K562 (cell line): ENCODE results near the gene C3. TPM values are rescaled to one million over a fixed set of nuclear protein-coding genes. Genes with fewer than 3 reads are reported as not detected.

Experiments
- ATF7 ChIP-seq: fragments of 450-650 bp; IDR thresholded peaks from 2 replicates; pipeline ENCODE4 v1.7.1; 2014; ENCODE audit warnings: mild to moderate bottlenecking, moderate library complexity
- CGGBP1 ChIP-seq: fragments of 250-450 bp; sonication (Bioruptor Pico); IDR thresholded peaks from 2 replicates; pipeline ENCODE4 v1.9.0; 2021; ENCODE audit warnings: mild to moderate bottlenecking
- CREM ChIP-seq: IDR thresholded peaks from 2 replicates; pipeline ENCODE4 v1.6.1; 2014; ENCODE audit warnings: antibody characterized with exemption, low read depth
- EP400 ChIP-seq: fragments of 450-650 bp; IDR thresholded peaks from 2 replicates; pipeline ENCODE4 v1.6.1; 2017; ENCODE audit warnings: antibody characterized with exemption, mild to moderate bottlenecking, moderate library complexity
- GTF3C2 ChIP-seq: IDR thresholded peaks from 3 replicates; pipeline ENCODE4 v1.6.1; 2011; ENCODE audit warnings: borderline replicate concordance, mild to moderate bottlenecking, moderate library complexity; ENCODE audit not compliant: insufficient read length; ENCODE audit errors: extremely low read depth
- NCOA2 ChIP-seq, 2 experiments: fragments of 450-650 bp; IDR thresholded peaks; 2 replicates each; pipeline ENCODE4 v1.6.1; 2018; ENCODE audit warnings: mild to moderate bottlenecking in 2 of 2, moderate library complexity in 1 of 2; ENCODE audit not compliant: partially characterized antibody in 2 of 2
- NCOA6 ChIP-seq: fragments of 450-650 bp; IDR thresholded peaks from 2 replicates; pipeline ENCODE4 v1.6.1; 2017; ENCODE audit warnings: mild to moderate bottlenecking
- SP1 ChIP-seq: sonication (generic); formaldehyde crosslinking; IDR thresholded peaks from 2 replicates; pipeline ENCODE4 v1.8.1; 2022; ENCODE audit warnings: mild to moderate bottlenecking, missing genetic modification reagents
- ZBTB7A ChIP-seq: IDR thresholded peaks from 2 replicates; pipeline ENCODE4 v1.6.1; 2011; ENCODE audit warnings: low read depth, mild to moderate bottlenecking, low read length, moderate library complexity, borderline replicate concordance; ENCODE audit not compliant: control insufficient read depth
- ZNF589 ChIP-seq: fragments of 200-800 bp; sonication (Bioruptor generic); IDR thresholded peaks from 2 replicates; pipeline ENCODE4 v1.6.1; 2016; ENCODE audit warnings: low read depth, missing genetic modification characterization, missing compliant biosample characterization
- polyA plus RNA-seq, 8 experiments: library from polyadenylated mRNA; depleted of rRNA in 4 of 8; stranded (reverse) in 5 of 8; unstranded in 3 of 8; fragments of >200 nt; fragmentation: Nextera tagmentation in 2 of 8; fragmentation: Illumina TruSeq in 1 of 8; extraction: Ambion mirVana in 2 of 8; extraction: Trizol in 1 of 8; gene quantifications; 2 replicates each; pipeline versions ENCODE4 v1.2.1 to v1.2.3, GENCODE V29; 2011 to 2014; ENCODE audit warnings: inconsistent platforms in 1 of 8, missing spikeins in 1 of 8
- total RNA-seq, 7 experiments: library from RNA; depleted of rRNA in 6 of 7; stranded (reverse); fragments of >200 nt in 6 of 7; fragmentation: Illumina TruSeq in 2 of 7; extraction: Trizol in 2 of 7; gene quantifications; 2 replicates each; pipeline versions ENCODE4 v1.2.1 to v1.2.3, GENCODE V29; 2011 to 2021; ENCODE audit warnings: low replicate concordance in 1 of 7
- TF ChIP-seq, protein P1 (sequence below): fragments of 450-650 bp; formaldehyde crosslinking; IDR thresholded peaks from 2 replicates; pipeline ENCODE4 v1.4.0; 2022; ENCODE audit warnings: missing genetic modification characterization
- TF ChIP-seq, protein P2 (sequence below): sonication (generic); formaldehyde crosslinking; IDR thresholded peaks from 2 replicates; pipeline ENCODE4 v1.8.1; 2023; ENCODE audit warnings: mild to moderate bottlenecking, missing genetic modification reagents
- TF ChIP-seq, protein P3 (sequence below): sonication (generic); formaldehyde crosslinking; IDR thresholded peaks from 2 replicates; pipeline ENCODE4 v1.8.1; 2023; ENCODE audit warnings: missing genetic modification reagents, mild to moderate bottlenecking, borderline replicate concordance

Gene C3
- total and polyA plus RNA-seq, 9 of the 15 experiments (the other 6 are each of a cell fraction or from before 2014, with no cell fraction given): 0.59 to 10.6 (median 2.2) TPM

DNA sequence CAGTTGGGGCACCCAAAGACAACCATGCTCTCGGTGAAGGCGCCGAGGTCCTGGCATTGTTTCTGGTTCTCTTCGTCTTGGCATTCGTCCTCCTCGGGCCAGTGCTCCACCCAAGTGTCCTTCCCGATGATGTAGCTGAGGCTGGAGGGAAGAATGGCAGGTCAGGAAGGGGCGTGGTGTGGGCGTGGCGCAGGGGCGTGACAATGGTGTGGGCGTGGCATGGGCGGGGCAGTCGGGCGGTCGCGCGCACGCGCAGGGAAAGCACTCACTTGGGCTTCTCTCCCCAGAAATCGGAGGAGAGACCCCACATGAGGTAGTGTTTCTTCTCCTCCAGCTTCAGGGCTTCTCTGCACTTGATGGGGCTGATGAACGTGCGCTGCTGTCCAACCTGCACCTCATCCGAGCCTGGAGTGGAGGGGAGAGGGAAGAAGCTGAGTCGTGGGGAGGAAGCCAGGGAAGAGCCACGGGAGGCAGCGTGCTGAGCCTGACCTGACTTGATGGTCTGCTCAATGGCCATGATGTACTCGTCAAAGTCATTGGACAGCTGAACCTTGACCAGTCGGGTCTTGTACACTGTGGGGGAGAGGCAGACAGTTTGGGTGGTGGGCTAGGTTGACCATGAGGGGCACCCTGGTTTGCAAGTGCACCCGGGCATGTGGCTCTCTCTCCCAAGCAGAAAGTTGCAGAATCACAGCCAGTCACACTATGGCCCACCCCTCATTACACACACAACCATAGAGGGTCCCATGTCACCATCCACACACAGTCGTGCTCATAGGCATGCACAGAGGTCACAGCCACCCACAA is 42.4 kb downstream of the C3 start (continued):
- TF ChIP-seq EP400 (no peak), GTF3C2 (no peak), ATF7 (peak; percentile 49), CREM (peak; percentile 67), CGGBP1 (CRISPR knock-in tag) (no peak), NCOA6 (no peak), ZNF589 (CRISPR knock-in tag) (0 out of 2 replicates have a peak, but pooled peaks have one; percentile 45), ZBTB7A (peak; percentile 29; the same call in 1 of the 2 replicates), NCOA2 (IDR thresholded peaks at IDR 0.05; ENCODE audit: partially characterized antibody in 2 of 2) (no peak), SP1 (CRISPR knock-in tag) (peak; percentile 99)
- TF ChIP-seq, protein P1, sequence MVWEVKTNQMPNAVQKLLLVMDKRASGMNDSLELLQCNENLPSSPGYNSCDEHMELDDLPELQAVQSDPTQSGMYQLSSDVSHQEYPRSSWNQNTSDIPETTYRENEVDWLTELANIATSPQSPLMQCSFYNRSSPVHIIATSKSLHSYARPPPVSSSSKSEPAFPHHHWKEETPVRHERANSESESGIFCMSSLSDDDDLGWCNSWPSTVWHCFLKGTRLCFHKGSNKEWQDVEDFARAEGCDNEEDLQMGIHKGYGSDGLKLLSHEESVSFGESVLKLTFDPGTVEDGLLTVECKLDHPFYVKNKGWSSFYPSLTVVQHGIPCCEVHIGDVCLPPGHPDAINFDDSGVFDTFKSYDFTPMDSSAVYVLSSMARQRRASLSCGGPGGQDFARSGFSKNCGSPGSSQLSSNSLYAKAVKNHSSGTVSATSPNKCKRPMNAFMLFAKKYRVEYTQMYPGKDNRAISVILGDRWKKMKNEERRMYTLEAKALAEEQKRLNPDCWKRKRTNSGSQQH: no peak
- TF ChIP-seq, protein P2, sequence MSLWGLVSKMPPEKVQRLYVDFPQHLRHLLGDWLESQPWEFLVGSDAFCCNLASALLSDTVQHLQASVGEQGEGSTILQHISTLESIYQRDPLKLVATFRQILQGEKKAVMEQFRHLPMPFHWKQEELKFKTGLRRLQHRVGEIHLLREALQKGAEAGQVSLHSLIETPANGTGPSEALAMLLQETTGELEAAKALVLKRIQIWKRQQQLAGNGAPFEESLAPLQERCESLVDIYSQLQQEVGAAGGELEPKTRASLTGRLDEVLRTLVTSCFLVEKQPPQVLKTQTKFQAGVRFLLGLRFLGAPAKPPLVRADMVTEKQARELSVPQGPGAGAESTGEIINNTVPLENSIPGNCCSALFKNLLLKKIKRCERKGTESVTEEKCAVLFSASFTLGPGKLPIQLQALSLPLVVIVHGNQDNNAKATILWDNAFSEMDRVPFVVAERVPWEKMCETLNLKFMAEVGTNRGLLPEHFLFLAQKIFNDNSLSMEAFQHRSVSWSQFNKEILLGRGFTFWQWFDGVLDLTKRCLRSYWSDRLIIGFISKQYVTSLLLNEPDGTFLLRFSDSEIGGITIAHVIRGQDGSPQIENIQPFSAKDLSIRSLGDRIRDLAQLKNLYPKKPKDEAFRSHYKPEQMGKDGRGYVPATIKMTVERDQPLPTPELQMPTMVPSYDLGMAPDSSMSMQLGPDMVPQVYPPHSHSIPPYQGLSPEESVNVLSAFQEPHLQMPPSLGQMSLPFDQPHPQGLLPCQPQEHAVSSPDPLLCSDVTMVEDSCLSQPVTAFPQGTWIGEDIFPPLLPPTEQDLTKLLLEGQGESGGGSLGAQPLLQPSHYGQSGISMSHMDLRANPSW (CRISPR knock-in tag): 0 out of 2 replicates have a peak, but pooled peaks have one; percentile 45
- TF ChIP-seq, protein P3, sequence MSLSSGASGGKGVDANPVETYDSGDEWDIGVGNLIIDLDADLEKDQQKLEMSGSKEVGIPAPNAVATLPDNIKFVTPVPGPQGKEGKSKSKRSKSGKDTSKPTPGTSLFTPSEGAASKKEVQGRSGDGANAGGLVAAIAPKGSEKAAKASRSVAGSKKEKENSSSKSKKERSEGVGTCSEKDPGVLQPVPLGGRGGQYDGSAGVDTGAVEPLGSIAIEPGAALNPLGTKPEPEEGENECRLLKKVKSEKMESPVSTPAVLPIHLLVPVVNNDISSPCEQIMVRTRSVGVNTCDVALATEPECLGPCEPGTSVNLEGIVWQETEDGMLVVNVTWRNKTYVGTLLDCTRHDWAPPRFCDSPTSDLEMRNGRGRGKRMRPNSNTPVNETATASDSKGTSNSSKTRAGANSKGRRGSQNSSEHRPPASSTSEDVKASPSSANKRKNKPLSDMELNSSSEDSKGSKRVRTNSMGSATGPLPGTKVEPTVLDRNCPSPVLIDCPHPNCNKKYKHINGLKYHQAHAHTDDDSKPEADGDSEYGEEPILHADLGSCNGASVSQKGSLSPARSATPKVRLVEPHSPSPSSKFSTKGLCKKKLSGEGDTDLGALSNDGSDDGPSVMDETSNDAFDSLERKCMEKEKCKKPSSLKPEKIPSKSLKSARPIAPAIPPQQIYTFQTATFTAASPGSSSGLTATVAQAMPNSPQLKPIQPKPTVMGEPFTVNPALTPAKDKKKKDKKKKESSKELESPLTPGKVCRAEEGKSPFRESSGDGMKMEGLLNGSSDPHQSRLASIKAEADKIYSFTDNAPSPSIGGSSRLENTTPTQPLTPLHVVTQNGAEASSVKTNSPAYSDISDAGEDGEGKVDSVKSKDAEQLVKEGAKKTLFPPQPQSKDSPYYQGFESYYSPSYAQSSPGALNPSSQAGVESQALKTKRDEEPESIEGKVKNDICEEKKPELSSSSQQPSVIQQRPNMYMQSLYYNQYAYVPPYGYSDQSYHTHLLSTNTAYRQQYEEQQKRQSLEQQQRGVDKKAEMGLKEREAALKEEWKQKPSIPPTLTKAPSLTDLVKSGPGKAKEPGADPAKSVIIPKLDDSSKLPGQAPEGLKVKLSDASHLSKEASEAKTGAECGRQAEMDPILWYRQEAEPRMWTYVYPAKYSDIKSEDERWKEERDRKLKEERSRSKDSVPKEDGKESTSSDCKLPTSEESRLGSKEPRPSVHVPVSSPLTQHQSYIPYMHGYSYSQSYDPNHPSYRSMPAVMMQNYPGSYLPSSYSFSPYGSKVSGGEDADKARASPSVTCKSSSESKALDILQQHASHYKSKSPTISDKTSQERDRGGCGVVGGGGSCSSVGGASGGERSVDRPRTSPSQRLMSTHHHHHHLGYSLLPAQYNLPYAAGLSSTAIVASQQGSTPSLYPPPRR: no peak
